Kidney (tissue), 22 donors: Measurements from ENCODE around the gene TLCD2. TPM values are rescaled to one million over a fixed set of nuclear protein-coding genes. Genes with fewer than 3 reads are reported as not detected.
A peak's percentile ranks its signal among the peaks of the same experiment; 100 is the strongest.

Source experiments
- DNase-seq, 5 donors: peaks; one replicate each; pipeline ENCODE4 v3.0.0-alpha.2; 2013 to 2020
- FAIRE-seq: peaks from 2 replicates; lab custom pipeline; 2012; peaks lifted over from hg19 to GRCh38; lab: Jason Lieb, UNC
- H3K27ac ChIP-seq, 2 donors: one replicate each; pipeline ENCODE4 v1.7.0; 2013; ENCODE audit warnings: low read depth in 2 of 2, low read length in 2 of 2, inconsistent platforms in 1 of 2
- H3K27me3 ChIP-seq: one replicate; pipeline ENCODE4 v1.7.1; 2013; ENCODE audit warnings: low read length, inconsistent platforms; ENCODE audit not compliant: control insufficient read depth, insufficient read depth
- H3K36me3 ChIP-seq, 3 donors: one replicate each; pipeline versions ENCODE4 v1.7.0 to v1.7.1; 2013; ENCODE audit warnings: low read length in 3 of 3, control low read depth in 1 of 3, inconsistent platforms in 1 of 3; ENCODE audit not compliant: insufficient read depth in 3 of 3, control insufficient read depth in 2 of 3
- H3K4me1 ChIP-seq, 3 donors: one replicate each; pipeline versions ENCODE4 v1.7.0 to v1.7.1; 2013; ENCODE audit warnings: low read length in 3 of 3, inconsistent platforms in 1 of 3, low read depth in 1 of 3; ENCODE audit not compliant: control insufficient read depth in 2 of 3, insufficient read depth in 2 of 3
- H3K4me3 ChIP-seq, 3 donors: one replicate each; pipeline versions ENCODE4 v1.7.0 to v1.8.1; 2013; ENCODE audit warnings: low read length in 3 of 3, control low read depth in 1 of 3, inconsistent platforms in 1 of 3
- H3K9ac ChIP-seq, 3 donors: one replicate each; pipeline versions ENCODE4 v1.7.0 to v1.7.1; 2013; ENCODE audit warnings: low read length in 3 of 3, control low read depth in 1 of 3, inconsistent platforms in 1 of 3
- H3K9me3 ChIP-seq, 3 donors: one replicate each; pipeline versions ENCODE4 v1.7.0 to v1.7.1; 2013; ENCODE audit warnings: low read length in 3 of 3, control low read depth in 1 of 3, inconsistent platforms in 1 of 3; ENCODE audit not compliant: control insufficient read depth in 2 of 3, insufficient read depth in 1 of 3
- intact Hi-C: fragments of 100-400 bp; cut with DNase I; formaldehyde crosslinking; loops from one replicate; pipeline ENCODE4 v1.11.1; 2022
- long read RNA-seq, 10 donors: library from polyadenylated mRNA in 1 of 10; unstranded in 1 of 10; transcript quantifications; one replicate each; pipeline ENCODE4 v2.0.0 and lab custom pipeline, GENCODE V29; 2021 to 2026
- polyA plus RNA-seq: library from polyadenylated mRNA; stranded (reverse); fragments of 350-450 nt; fragmentation: Illumina TruSeq; extraction: RNeasy Lipid Tissue Mini Kit (QIAGEN cat#74804); gene quantifications from one replicate; pipeline ENCODE4 v1.2.3, GENCODE V29; 2014; ENCODE audit warnings: low read depth, low replicate concordance; ENCODE audit not compliant: insufficient read depth
- total RNA-seq: library from RNA; stranded (reverse); fragmentation: NEBNext Ultra II Directional; extraction: Animal tissue kit (Norgen Biotek cat#: 25700); gene quantifications from one replicate; pipeline ENCODE4 v1.2.1, GENCODE V29; 2021
- TF ChIP-seq, protein P1 (sequence below): IDR thresholded peaks from 3 replicates; pipeline ENCODE4 v1.5.1; 2012; ENCODE audit warnings: mild to moderate bottlenecking, moderate library complexity, borderline replicate concordance; ENCODE audit not compliant: insufficient read depth; ENCODE audit errors: extremely low read depth
- donor health status: control.
- donor health status: control.
- donor health status: control.
- donor health status: control.
- donor health status: control.
- donor health status: DM: yes; HTN: yes; CAD: no.
- donor health status: Normal renal cell carcinoma (clear cell type).

The TLCD2 gene, protein sequence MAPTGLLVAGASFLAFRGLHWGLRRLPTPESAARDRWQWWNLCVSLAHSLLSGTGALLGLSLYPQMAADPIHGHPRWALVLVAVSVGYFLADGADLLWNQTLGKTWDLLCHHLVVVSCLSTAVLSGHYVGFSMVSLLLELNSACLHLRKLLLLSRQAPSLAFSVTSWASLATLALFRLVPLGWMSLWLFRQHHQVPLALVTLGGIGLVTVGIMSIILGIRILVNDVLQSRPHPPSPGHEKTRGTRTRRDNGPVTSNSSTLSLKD
- total RNA-seq (6.2 TPM), polyA plus RNA-seq (1.3 TPM)
- long read RNA-seq, donor 1: 0 reads
- long read RNA-seq, donor 2: 0 reads
- long read RNA-seq, donor 3: 0 reads
- long read RNA-seq, donor 4, full-length matches to known transcripts: 1 of 1 reads
- long read RNA-seq, donor 4, partial matches to known transcripts: 0 of 1 reads
- long read RNA-seq, donor 4, other reads (novel, unspliced or antisense): 0 of 1 reads
- long read RNA-seq, donor 5: 0 reads
- long read RNA-seq, donor 6: 0 reads
- long read RNA-seq, donor 7, full-length matches to known transcripts: 1 of 7 reads
- long read RNA-seq, donor 7, partial matches to known transcripts: 1 of 7 reads
- long read RNA-seq, donor 7, other reads (novel, unspliced or antisense): 5 of 7 reads
- long read RNA-seq, donor 8, full-length matches to known transcripts: 1 of 1 reads
- long read RNA-seq, donor 8, partial matches to known transcripts: 0 of 1 reads
- long read RNA-seq, donor 8, other reads (novel, unspliced or antisense): 0 of 1 reads
- long read RNA-seq, donor 9: 0 reads
- long read RNA-seq, donor 10, full-length matches to known transcripts: 3 of 3 reads
- long read RNA-seq, donor 10, partial matches to known transcripts: 0 of 3 reads
- long read RNA-seq, donor 10, other reads (novel, unspliced or antisense): 0 of 3 reads

DNA sequence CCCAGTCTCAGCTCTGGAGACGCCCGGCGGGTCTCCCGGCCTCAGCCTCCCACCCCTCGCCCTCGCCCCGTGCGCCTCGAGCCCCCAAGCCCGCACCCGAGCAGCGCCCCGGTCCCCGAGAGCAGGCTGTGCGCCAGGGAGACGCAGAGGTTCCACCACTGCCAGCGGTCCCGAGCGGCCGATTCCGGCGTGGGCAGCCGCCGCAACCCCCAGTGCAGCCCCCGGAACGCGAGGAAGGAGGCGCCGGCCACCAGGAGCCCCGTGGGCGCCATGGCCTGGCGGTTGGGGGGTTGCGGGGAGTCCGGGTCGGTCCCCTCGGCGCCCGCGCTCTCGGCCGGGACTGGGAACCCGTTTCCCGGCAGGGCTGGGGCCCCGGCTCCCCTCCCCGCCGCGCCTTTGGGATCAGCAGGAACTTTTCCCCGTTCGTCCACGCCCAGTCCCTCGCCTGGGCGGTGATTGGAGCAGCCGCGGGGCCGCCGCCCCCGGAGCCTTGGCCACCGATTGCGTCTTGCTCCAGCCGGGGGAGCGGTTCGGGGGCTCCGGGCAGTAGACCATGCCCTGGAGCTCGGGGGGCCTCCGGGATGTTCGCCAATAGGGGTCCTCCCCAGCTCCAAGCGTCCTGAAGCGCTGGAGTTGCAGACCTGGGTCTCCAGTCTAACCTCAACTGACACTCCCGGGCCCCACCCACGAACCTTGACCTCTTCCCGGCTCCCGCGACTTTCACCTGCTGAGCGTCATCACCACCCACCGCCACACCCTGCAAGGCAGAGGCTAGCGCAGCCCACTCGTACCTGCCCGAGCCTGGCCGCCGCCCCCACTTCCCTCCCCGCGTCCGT, at the start of gene TLCD2:
TLCD2 (minus strand) TSS at position 407 of the 836 bp plus-strand sequence; CDS start at position 272, 135 bp downstream.
- H3K36me3 ChIP-seq: peaks cover 0 to 23% (median 15%) of the 10 kb centered on the region in 3 donors
- peak within 1 kb of the TSS in 1 of 3 donors; percentile 55 for H3K9ac ChIP-seq
- H3K4me3 ChIP-seq: peak within 1 kb of the TSS in 1 of 3 donors; percentile 53
- TF ChIP-seq, protein P1, sequence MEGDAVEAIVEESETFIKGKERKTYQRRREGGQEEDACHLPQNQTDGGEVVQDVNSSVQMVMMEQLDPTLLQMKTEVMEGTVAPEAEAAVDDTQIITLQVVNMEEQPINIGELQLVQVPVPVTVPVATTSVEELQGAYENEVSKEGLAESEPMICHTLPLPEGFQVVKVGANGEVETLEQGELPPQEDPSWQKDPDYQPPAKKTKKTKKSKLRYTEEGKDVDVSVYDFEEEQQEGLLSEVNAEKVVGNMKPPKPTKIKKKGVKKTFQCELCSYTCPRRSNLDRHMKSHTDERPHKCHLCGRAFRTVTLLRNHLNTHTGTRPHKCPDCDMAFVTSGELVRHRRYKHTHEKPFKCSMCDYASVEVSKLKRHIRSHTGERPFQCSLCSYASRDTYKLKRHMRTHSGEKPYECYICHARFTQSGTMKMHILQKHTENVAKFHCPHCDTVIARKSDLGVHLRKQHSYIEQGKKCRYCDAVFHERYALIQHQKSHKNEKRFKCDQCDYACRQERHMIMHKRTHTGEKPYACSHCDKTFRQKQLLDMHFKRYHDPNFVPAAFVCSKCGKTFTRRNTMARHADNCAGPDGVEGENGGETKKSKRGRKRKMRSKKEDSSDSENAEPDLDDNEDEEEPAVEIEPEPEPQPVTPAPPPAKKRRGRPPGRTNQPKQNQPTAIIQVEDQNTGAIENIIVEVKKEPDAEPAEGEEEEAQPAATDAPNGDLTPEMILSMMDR: no peak
- intact Hi-C loops: no loop called here
- peaks cover 3 to 22% (median 20%) of the 10 kb centered on the region in 3 donors for H3K4me1 ChIP-seq
- FAIRE-seq: no peak
- DNase-seq: peak; percentile 69 to 92 (median 77)
- H3K27me3 ChIP-seq: no peaks in the 10 kb centered on the region
- no peaks in the 10 kb centered on the region for H3K9me3 ChIP-seq
- peak within 1 kb of the TSS; percentile 51 to 63 for H3K27ac ChIP-seq

DNA sequence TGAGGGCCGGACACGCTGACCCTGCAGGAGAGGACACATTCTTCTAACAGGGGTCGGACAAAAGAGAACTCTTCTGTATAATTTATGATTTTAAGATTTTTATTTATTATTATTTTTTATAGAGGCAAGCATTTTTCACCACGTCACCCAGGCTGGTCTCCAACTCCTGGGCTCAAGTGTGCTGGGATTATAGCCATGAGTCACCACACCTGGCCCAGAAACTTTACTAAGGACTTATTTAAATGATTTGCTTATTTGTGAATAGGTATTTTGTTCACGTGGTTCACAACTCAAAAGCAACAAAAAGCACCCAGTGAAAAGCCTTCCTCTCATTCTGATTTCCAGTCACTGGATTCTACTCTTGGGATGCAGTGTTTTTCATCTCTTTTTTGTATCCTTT, 49.4 kb upstream of the TLCD2 start:
- Histone ChIP-seq H3K4me3 (no peak overlapping the region), H3K9me3 (no peaks in the 10 kb centered on the region), H3K36me3 (no peaks in the 10 kb centered on the region), H3K27me3 (no peaks in the 10 kb centered on the region), H3K27ac (no peak overlapping the region), H3K9ac (no peak overlapping the region), H3K4me1 (peaks cover 0 to 13% (median 6%) of the 10 kb centered on the region in 3 donors)
- FAIRE-seq: no peak
- DNase-seq: no peak
- TF ChIP-seq, protein P1: no peak
- intact Hi-C loops: no loop called here

DNA sequence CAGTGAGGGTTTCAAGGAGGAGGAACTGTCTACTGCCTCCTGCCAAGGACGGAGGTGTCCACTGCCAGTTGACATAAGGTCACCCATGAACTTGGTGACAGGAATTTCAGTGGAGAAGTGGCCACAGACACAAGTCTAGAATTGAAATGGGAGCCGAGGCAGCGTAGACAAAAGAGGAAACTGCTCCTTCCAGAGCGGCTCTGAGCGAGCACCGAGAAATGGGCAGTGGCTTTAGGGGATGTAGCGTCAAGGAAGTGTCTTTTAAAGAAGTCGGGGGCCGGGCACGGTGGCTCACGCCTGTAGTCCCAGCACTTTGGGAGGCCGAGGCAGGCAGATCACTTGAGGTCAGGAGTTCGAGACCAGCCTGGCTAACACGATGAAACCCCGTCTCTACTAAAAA, 48.6 kb upstream of the TLCD2 start:
- no peaks in the 10 kb centered on the region for H3K36me3 ChIP-seq
- no peak overlapping the region for H3K4me3 ChIP-seq
- DNase-seq (no peak), FAIRE-seq (no peak)
- no peak overlapping the region for H3K9ac ChIP-seq
- no peak overlapping the region for H3K27ac ChIP-seq
- TF ChIP-seq, protein P1: no peak
- intact Hi-C loops: no loop called here
- H3K9me3 ChIP-seq: no peaks in the 10 kb centered on the region
- no peaks in the 10 kb centered on the region for H3K27me3 ChIP-seq
- peaks cover 0 to 13% (median 0%) of the 10 kb centered on the region in 3 donors for H3K4me1 ChIP-seq
